ENCODE measurements around the gene HLCS. TPM values are rescaled to one million over a fixed set of nuclear protein-coding genes. Genes with fewer than 3 reads are reported as not detected.
A peak's percentile ranks its signal among the peaks of the same experiment; 100 is the strongest.

Gene HLCS
- total and polyA plus RNA-seq, 2 of the 8 experiments (the other 6 are each of a cell fraction or from before 2014, with no cell fraction given): 4.7 to 12.2 TPM

DNA sequence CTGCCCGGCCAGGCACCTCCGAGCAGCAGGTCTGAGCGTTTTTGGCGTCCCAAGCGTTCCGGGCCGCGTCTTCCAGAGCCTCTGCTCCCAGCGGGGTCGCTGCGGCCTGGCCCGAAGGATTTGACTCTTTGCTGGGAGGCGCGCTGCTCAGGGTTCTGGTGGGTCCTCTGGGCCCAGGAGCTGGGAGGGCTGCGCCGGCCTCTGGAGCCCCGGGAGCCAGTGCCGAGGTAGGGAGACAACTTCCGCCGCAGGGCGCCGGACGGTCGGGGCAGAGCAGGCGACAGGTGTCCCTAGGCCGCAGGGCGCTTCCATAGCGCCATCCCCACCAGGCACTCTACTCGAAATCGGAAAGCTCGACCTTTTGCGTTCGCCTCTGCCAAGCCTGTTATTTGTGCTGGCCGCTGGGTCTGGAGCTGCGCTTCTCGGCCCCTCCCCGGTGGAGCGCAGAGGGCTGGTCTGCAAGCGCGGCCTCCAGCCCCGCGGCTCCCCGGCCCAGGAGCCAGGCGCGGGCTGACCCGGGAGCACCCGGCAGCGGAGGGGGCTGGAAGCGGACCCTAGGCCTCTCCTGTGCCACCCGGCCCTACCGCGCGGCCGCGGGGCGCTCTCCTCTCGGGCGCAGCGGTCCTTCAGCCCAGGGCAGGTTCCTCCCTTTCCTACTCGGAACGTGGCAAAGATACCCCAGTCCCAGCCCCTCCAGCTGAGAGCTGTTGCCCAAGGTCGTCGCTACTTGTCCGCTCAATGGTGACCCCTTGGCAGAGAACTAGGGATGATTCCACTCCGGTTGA is 265.3 kb downstream of the HLCS start (continued):
- TF ChIP-seq, protein P1, sequence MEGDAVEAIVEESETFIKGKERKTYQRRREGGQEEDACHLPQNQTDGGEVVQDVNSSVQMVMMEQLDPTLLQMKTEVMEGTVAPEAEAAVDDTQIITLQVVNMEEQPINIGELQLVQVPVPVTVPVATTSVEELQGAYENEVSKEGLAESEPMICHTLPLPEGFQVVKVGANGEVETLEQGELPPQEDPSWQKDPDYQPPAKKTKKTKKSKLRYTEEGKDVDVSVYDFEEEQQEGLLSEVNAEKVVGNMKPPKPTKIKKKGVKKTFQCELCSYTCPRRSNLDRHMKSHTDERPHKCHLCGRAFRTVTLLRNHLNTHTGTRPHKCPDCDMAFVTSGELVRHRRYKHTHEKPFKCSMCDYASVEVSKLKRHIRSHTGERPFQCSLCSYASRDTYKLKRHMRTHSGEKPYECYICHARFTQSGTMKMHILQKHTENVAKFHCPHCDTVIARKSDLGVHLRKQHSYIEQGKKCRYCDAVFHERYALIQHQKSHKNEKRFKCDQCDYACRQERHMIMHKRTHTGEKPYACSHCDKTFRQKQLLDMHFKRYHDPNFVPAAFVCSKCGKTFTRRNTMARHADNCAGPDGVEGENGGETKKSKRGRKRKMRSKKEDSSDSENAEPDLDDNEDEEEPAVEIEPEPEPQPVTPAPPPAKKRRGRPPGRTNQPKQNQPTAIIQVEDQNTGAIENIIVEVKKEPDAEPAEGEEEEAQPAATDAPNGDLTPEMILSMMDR (IDR thresholded peaks at IDR 0.05; ENCODE audit: control extremely low read depth in 1 of 3, insufficient read depth in 1 of 3, low read depth in 1 of 3, low read length in 3 of 3): peak in 1 of 3 experiments; percentile 4; a peak in 1 of 4 replicates
- no peak for TF ChIP-seq CHD1 (IDR thresholded peaks at IDR 0.05; ENCODE audit: low read depth, low read length)
- no peak for TF ChIP-seq SP2 (IDR thresholded peaks at IDR 0.05; ENCODE audit: low read length)
- peak; percentile 92 for TF ChIP-seq SUZ12 (IDR thresholded peaks at IDR 0.05; ENCODE audit: low read length)
- TF ChIP-seq, protein P2, sequence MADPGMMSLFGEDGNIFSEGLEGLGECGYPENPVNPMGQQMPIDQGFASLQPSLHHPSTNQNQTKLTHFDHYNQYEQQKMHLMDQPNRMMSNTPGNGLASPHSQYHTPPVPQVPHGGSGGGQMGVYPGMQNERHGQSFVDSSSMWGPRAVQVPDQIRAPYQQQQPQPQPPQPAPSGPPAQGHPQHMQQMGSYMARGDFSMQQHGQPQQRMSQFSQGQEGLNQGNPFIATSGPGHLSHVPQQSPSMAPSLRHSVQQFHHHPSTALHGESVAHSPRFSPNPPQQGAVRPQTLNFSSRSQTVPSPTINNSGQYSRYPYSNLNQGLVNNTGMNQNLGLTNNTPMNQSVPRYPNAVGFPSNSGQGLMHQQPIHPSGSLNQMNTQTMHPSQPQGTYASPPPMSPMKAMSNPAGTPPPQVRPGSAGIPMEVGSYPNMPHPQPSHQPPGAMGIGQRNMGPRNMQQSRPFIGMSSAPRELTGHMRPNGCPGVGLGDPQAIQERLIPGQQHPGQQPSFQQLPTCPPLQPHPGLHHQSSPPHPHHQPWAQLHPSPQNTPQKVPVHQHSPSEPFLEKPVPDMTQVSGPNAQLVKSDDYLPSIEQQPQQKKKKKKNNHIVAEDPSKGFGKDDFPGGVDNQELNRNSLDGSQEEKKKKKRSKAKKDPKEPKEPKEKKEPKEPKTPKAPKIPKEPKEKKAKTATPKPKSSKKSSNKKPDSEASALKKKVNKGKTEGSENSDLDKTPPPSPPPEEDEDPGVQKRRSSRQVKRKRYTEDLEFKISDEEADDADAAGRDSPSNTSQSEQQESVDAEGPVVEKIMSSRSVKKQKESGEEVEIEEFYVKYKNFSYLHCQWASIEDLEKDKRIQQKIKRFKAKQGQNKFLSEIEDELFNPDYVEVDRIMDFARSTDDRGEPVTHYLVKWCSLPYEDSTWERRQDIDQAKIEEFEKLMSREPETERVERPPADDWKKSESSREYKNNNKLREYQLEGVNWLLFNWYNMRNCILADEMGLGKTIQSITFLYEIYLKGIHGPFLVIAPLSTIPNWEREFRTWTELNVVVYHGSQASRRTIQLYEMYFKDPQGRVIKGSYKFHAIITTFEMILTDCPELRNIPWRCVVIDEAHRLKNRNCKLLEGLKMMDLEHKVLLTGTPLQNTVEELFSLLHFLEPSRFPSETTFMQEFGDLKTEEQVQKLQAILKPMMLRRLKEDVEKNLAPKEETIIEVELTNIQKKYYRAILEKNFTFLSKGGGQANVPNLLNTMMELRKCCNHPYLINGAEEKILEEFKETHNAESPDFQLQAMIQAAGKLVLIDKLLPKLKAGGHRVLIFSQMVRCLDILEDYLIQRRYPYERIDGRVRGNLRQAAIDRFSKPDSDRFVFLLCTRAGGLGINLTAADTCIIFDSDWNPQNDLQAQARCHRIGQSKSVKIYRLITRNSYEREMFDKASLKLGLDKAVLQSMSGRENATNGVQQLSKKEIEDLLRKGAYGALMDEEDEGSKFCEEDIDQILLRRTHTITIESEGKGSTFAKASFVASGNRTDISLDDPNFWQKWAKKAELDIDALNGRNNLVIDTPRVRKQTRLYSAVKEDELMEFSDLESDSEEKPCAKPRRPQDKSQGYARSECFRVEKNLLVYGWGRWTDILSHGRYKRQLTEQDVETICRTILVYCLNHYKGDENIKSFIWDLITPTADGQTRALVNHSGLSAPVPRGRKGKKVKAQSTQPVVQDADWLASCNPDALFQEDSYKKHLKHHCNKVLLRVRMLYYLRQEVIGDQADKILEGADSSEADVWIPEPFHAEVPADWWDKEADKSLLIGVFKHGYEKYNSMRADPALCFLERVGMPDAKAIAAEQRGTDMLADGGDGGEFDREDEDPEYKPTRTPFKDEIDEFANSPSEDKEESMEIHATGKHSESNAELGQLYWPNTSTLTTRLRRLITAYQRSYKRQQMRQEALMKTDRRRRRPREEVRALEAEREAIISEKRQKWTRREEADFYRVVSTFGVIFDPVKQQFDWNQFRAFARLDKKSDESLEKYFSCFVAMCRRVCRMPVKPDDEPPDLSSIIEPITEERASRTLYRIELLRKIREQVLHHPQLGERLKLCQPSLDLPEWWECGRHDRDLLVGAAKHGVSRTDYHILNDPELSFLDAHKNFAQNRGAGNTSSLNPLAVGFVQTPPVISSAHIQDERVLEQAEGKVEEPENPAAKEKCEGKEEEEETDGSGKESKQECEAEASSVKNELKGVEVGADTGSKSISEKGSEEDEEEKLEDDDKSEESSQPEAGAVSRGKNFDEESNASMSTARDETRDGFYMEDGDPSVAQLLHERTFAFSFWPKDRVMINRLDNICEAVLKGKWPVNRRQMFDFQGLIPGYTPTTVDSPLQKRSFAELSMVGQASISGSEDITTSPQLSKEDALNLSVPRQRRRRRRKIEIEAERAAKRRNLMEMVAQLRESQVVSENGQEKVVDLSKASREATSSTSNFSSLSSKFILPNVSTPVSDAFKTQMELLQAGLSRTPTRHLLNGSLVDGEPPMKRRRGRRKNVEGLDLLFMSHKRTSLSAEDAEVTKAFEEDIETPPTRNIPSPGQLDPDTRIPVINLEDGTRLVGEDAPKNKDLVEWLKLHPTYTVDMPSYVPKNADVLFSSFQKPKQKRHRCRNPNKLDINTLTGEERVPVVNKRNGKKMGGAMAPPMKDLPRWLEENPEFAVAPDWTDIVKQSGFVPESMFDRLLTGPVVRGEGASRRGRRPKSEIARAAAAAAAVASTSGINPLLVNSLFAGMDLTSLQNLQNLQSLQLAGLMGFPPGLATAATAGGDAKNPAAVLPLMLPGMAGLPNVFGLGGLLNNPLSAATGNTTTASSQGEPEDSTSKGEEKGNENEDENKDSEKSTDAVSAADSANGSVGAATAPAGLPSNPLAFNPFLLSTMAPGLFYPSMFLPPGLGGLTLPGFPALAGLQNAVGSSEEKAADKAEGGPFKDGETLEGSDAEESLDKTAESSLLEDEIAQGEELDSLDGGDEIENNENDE (IDR thresholded peaks at IDR 0.05; ENCODE audit: insufficient replicate concordance, low read length): no peak
- no peak for TF ChIP-seq TAF7 (optimal IDR thresholded peaks at IDR 0.05; ENCODE audit: borderline replicate concordance, low read depth, low read length)
- no peak for TF ChIP-seq RAD21 (IDR thresholded peaks at IDR 0.05 in 1 of 2, conservative IDR thresholded peaks at IDR 0.05 in 1 of 2; ENCODE audit: low read depth in 2 of 2, low read length in 2 of 2)

All from H1 (cell line).